Uterus (tissue), 4 donors: Measurements from ENCODE around the gene GPR21. TPM values are rescaled to one million over a fixed set of nuclear protein-coding genes. Genes with fewer than 3 reads are reported as not detected.

Experiments
- DNase-seq, 2 donors: peaks; one replicate each; pipeline ENCODE4 v3.0.0-alpha.2; 2019 to 2020
- H3K27ac ChIP-seq, 2 donors: fragments of 200-600 bp; sonication (generic); 1 replicate in 1 of 2; 2 replicates in 1 of 2; pipeline ENCODE4 v1.5.1; 2016 to 2018
- H3K27me3 ChIP-seq, 2 donors: fragments of 200-600 bp; sonication (generic); one replicate each; pipeline ENCODE4 v1.5.1; 2018 to 2019; ENCODE audit warnings: control low read depth in 1 of 2
- H3K36me3 ChIP-seq, 2 donors: fragments of 200-600 bp; sonication (generic); one replicate each; pipeline ENCODE4 v1.5.1; 2019; ENCODE audit warnings: control low read depth in 1 of 2
- H3K4me1 ChIP-seq, 2 donors: fragments of 200-600 bp; sonication (generic); one replicate each; pipeline ENCODE4 v1.5.1; 2018 to 2019; ENCODE audit warnings: control low read depth in 1 of 2
- H3K4me3 ChIP-seq, 2 donors: fragments of 200-600 bp; sonication (generic); 1 replicate in 1 of 2; 2 replicates in 1 of 2; pipeline ENCODE4 v1.5.1; 2018 to 2019; ENCODE audit warnings: mild to moderate bottlenecking in 1 of 2
- H3K9me3 ChIP-seq, 2 donors: fragments of 200-600 bp; sonication (generic); one replicate each; pipeline ENCODE4 v1.5.1; 2019; ENCODE audit warnings: control low read depth in 1 of 2
- POLR2A ChIP-seq, 2 donors: fragments of 450-650 bp; IDR thresholded peaks; one replicate each; pipeline ENCODE4 v1.6.1; 2016; ENCODE audit warnings: antibody characterized with exemption in 2 of 2, mild to moderate bottlenecking in 1 of 2, moderate library complexity in 1 of 2
- intact Hi-C: fragments of 100-400 bp; cut with DNase I; formaldehyde crosslinking; loops from one replicate; pipeline ENCODE4 v1.15.1; 2023; ENCODE audit warnings: low total_unique reads
- total RNA-seq, 4 donors: library from RNA; depleted of rRNA in 3 of 4; stranded (reverse); fragments of >200 nt in 3 of 4; gene quantifications; one replicate each; pipeline versions ENCODE4 v1.1.0 to v1.2.4, GENCODE V29; 2014 to 2023
- TF ChIP-seq, protein P1 (sequence below), 4 experiments: fragments of 200-600 bp in 2 of 4; fragments of 450-650 bp in 2 of 4; sonication (generic) in 2 of 4; IDR thresholded peaks; one replicate each; pipeline ENCODE4 v1.5.1; 2016 to 2019; ENCODE audit warnings: antibody characterized with exemption in 4 of 4, mild to moderate bottlenecking in 2 of 4, moderate library complexity in 1 of 4
- donor health status: DM: yes; HTN: yes; CAD: no.

GPR21 gene
- total RNA-seq, 4 donors from 2014 or later = 1.5 to 7.2 (median 4.3) TPM; not detected in 1

DNA sequence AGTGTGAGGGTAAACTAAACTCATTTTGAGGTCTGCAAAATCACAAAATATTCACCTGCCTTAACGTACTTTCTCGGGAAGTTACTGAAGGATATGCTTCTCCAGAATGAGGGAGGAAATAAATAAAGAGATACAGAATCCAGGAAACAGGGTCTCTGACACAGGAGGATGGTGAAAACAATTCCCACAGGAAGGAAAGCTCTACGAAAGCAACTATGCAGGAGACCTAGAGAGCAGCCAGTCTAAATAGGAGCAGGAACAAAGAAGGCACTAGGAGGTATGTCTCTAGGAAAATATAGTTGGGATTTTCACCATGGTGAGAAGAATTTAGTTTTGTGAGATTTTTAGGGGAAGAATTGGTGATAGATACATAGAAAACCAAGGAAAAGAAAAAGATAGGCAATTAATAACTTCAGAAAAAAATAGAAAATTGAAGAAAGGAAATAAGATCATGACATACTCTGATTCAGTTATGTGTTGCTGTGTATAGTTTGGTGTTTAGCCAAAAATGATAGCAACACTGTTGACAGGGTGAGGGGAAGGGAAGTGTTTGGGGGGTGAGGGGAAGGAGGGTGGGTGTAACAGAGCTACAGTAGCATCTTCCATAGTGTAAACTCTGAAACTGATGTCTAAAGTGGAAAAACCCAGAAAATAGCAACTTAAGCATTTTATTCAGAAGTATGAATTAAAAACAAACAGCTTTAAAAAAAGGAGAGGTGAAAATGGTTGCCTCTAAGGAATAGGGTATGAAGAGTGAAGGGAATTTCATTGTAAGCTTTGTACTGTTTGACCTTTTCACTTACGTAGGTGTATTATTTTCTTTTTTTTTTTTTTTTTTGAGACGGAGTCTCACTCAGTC lies 9.8 kb downstream of the GPR21 start:
- Histone ChIP-seq H3K36me3 (no peaks in the 10 kb centered on the region), H3K4me1 (no peaks in the 10 kb centered on the region), H3K9me3 (no peaks in the 10 kb centered on the region), H3K27me3 (no peaks in the 10 kb centered on the region), H3K27ac (peak overlapping the region; percentile 53 to 78), H3K4me3 (no peak overlapping the region)
- no peak for DNase-seq
- intact Hi-C loops = no loop called here
- TF ChIP-seq POLR2A (IDR thresholded peaks at IDR 0.05) = no peak
- TF ChIP-seq, protein P1, sequence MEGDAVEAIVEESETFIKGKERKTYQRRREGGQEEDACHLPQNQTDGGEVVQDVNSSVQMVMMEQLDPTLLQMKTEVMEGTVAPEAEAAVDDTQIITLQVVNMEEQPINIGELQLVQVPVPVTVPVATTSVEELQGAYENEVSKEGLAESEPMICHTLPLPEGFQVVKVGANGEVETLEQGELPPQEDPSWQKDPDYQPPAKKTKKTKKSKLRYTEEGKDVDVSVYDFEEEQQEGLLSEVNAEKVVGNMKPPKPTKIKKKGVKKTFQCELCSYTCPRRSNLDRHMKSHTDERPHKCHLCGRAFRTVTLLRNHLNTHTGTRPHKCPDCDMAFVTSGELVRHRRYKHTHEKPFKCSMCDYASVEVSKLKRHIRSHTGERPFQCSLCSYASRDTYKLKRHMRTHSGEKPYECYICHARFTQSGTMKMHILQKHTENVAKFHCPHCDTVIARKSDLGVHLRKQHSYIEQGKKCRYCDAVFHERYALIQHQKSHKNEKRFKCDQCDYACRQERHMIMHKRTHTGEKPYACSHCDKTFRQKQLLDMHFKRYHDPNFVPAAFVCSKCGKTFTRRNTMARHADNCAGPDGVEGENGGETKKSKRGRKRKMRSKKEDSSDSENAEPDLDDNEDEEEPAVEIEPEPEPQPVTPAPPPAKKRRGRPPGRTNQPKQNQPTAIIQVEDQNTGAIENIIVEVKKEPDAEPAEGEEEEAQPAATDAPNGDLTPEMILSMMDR (IDR thresholded peaks at IDR 0.05) = no peak

GRCh38 chr9:123044586-123044985 lies 11.1 kb downstream of the GPR21 start:
- Histone ChIP-seq H3K27me3 (no peaks in the 10 kb centered on the region), H3K4me3 (no peak overlapping the region), H3K4me1 (no peaks in the 10 kb centered on the region), H3K36me3 (no peaks in the 10 kb centered on the region), H3K27ac (peak overlapping the region; percentile 61 to 78), H3K9me3 (no peaks in the 10 kb centered on the region)
- no peak for TF ChIP-seq POLR2A (IDR thresholded peaks at IDR 0.05)
- TF ChIP-seq, protein P1 (IDR thresholded peaks at IDR 0.05) = no peak
- intact Hi-C loops = no loop called here
- no peak for DNase-seq

DNA sequence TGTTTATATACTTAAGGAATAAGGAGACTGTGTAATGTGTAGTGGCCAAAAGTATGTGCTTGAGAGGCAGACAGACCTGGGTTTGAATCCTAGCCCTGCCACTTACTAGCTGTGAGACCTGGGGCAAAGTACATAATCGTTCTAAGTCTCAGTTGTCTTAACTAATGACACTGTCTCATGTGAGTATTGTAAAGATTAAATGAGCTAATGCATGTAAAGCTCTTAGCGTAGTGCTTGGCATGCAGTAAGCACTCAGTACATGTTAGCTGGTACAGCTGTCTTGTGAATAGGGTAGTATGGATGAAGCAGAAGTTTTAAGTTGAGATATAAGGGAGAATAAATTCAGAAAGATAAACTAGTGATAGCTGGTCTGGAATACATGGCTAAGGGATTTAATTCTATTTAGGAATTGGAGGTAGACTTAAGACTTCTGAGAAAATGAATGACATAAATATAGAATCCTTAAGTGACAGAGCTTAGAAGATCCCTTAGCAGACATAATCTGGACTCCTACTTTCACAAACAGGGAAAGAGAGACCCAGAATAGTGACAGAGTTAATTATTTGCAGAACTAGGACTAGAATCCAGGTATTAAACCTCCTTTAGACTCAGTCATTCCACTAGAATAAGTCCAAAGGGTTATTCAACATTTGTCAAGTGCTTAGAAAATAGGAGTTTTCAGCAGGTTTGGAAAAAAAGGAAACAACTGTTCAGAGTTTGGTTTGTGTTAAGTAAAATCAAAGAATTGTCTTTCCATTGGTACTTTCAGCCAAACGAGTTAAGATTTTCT lies 13.1 kb downstream of the GPR21 start:
- H3K27me3 ChIP-seq = no peaks in the 10 kb centered on the region
- TF ChIP-seq, protein P1 (IDR thresholded peaks at IDR 0.05) = no peak
- TF ChIP-seq POLR2A (IDR thresholded peaks at IDR 0.05) = no peak
- DNase-seq = no peak
- intact Hi-C loops = no loop called here
- no peaks in the 10 kb centered on the region for H3K9me3 ChIP-seq
- no peak overlapping the region for H3K4me3 ChIP-seq
- H3K27ac ChIP-seq = peak overlapping the region; percentile 61 to 78
- no peaks in the 10 kb centered on the region for H3K36me3 ChIP-seq
- no peaks in the 10 kb centered on the region for H3K4me1 ChIP-seq

- Histone ChIP-seq H3K9me3 (no peaks in the 10 kb centered on the region), H3K4me1 (no peaks in the 10 kb centered on the region), H3K27ac (peak overlapping the region; percentile 64 to 78), H3K27me3 (no peaks in the 10 kb centered on the region), H3K4me3 (no peak overlapping the region), H3K36me3 (no peaks in the 10 kb centered on the region)
- intact Hi-C loops = no loop called here
- no peak for DNase-seq
- TF ChIP-seq, protein P1 (IDR thresholded peaks at IDR 0.05) = no peak
- no peak for TF ChIP-seq POLR2A (IDR thresholded peaks at IDR 0.05)
These were observed 15.3 kb downstream of the GPR21 start for GRCh38 chr9:123048748-123049147.
